ENCODE measurements around the gene FLT3.

DNA sequence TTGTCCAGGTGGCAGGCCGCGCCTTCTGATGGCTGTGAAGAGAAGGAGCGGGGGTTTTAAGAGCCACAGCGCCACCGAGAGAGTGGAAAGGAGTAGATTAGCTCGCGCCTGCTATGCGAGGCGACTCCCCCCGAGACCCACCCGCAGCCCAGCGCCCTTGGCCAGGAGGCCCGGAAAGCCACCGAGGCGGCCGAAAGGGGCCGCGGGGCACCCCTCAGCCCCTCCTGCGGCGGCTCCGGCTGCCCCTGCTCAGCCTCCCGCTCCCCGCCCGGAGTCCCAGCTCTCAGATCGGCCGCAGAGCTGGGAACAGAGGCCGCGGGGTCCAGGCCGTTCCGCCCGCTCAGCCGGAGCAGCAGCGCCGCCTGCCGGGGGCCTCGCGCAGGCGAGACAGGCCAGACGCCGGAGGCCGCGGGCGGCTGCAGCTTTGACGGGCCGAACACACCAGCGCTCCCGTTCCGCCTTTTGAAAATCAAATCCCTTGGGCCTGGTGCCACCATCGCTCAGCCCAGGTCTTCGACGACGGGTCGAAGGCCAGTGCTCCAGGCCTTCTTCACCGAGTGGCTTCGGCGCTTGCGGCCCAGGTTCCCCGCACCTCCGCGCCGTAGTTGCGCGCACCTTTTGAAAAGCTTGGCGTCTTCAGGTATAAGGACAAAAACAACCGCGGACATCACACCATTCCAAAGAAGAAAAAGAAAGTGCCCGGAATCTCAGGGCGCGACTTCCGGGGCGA lies 146.5 kb downstream of the FLT3 start:
- TF ChIP-seq, protein P1, sequence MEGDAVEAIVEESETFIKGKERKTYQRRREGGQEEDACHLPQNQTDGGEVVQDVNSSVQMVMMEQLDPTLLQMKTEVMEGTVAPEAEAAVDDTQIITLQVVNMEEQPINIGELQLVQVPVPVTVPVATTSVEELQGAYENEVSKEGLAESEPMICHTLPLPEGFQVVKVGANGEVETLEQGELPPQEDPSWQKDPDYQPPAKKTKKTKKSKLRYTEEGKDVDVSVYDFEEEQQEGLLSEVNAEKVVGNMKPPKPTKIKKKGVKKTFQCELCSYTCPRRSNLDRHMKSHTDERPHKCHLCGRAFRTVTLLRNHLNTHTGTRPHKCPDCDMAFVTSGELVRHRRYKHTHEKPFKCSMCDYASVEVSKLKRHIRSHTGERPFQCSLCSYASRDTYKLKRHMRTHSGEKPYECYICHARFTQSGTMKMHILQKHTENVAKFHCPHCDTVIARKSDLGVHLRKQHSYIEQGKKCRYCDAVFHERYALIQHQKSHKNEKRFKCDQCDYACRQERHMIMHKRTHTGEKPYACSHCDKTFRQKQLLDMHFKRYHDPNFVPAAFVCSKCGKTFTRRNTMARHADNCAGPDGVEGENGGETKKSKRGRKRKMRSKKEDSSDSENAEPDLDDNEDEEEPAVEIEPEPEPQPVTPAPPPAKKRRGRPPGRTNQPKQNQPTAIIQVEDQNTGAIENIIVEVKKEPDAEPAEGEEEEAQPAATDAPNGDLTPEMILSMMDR (IDR thresholded peaks at IDR 0.05) = peak; percentile 32 to 77 (median 70)
- no peak for TF ChIP-seq POLR2A (IDR thresholded peaks at IDR 0.05)
